Neural progenitor cell (in vitro differentiated cells): ENCODE results near the gene C21orf58. TPM values are rescaled to one million over a fixed set of nuclear protein-coding genes. Genes with fewer than 3 reads are reported as not detected.

Experiments
- DNase-seq: peaks from one replicate; pipeline ENCODE4 v3.0.0-alpha.2; 2016; ENCODE audit warnings: low spot score
- H2AFZ ChIP-seq: fragments of 200-600 bp; sonication (generic); replicated peaks from 2 replicates; pipeline ENCODE4 v1.6.1; 2016; ENCODE audit warnings: antibody characterized with exemption
- H3F3A ChIP-seq: fragments of 200-600 bp; sonication (generic); 2 replicates; pipeline ENCODE4 v1.6.1; 2016; ENCODE audit warnings: antibody characterized with exemption, low read depth
- H3K27ac ChIP-seq: fragments of 200-600 bp; sonication (generic); 2 replicates; pipeline ENCODE4 v1.5.1; 2016; ENCODE audit warnings: mild to moderate bottlenecking
- H3K27me3 ChIP-seq: fragments of 200-600 bp; sonication (generic); 2 replicates; pipeline ENCODE4 v1.6.1; 2016; ENCODE audit warnings: mild to moderate bottlenecking, moderate library complexity
- H3K36me3 ChIP-seq: fragments of 200-600 bp; sonication (generic); 2 replicates; pipeline ENCODE4 v1.5.1; 2016
- H3K4me1 ChIP-seq: fragments of 200-600 bp; sonication (generic); 2 replicates; pipeline ENCODE4 v1.6.1; 2016; ENCODE audit warnings: mixed run types
- H3K4me2 ChIP-seq: fragments of 200-600 bp; sonication (generic); 2 replicates; pipeline ENCODE4 v1.6.1; 2016
- H3K4me3 ChIP-seq: fragments of 200-600 bp; sonication (generic); 2 replicates; pipeline ENCODE4 v1.5.1; 2016
- H3K79me2 ChIP-seq: fragments of 200-600 bp; sonication (generic); 2 replicates; pipeline ENCODE4 v1.6.1; 2016; ENCODE audit warnings: low read depth
- H3K9ac ChIP-seq: fragments of 200-600 bp; sonication (generic); 2 replicates; pipeline ENCODE4 v1.6.1; 2016
- H3K9me3 ChIP-seq: fragments of 200-600 bp; sonication (generic); 2 replicates; pipeline ENCODE4 v1.5.1; 2016; ENCODE audit warnings: low read depth
- H4K20me1 ChIP-seq: fragments of 200-600 bp; sonication (generic); 2 replicates; pipeline ENCODE4 v1.6.1; 2016; ENCODE audit warnings: low read depth
- H3K27ac Mint-ChIP-seq: 3 replicates; pipeline ENCODE4 v1.8.0; 2021; ENCODE audit warnings: mixed read lengths
- H3K27me3 Mint-ChIP-seq: 2 replicates; pipeline ENCODE4 v1.8.0; 2022; ENCODE audit warnings: low read depth, mild to moderate bottlenecking, inconsistent platforms, moderate library complexity, mixed read lengths; ENCODE audit not compliant: insufficient read depth
- H3K36me3 Mint-ChIP-seq: 3 replicates; pipeline ENCODE4 v1.8.0; 2021; ENCODE audit warnings: mixed read lengths
- H3K4me1 Mint-ChIP-seq: 3 replicates; pipeline ENCODE4 v1.8.0; 2021; ENCODE audit warnings: mixed read lengths
- H3K4me3 Mint-ChIP-seq: 3 replicates; pipeline ENCODE4 v1.8.0; 2021; ENCODE audit warnings: mild to moderate bottlenecking, moderate library complexity, mixed read lengths
- H3K9me3 Mint-ChIP-seq: 3 replicates; pipeline ENCODE4 v1.8.0; 2020; ENCODE audit warnings: mixed read lengths
- EZH2 ChIP-seq: fragments of 200-600 bp; sonication (generic); IDR thresholded peaks from 2 replicates; pipeline ENCODE4 v1.6.1; 2017; ENCODE audit warnings: antibody characterized with exemption, mild to moderate bottlenecking, moderate library complexity
- EZH2phosphoT487 ChIP-seq: fragments of 200-600 bp; sonication (generic); IDR thresholded peaks from 2 replicates; pipeline ENCODE4 v1.6.1; 2017; ENCODE audit warnings: antibody characterized with exemption
- total RNA-seq: library from RNA; depleted of rRNA; stranded (reverse); fragments of >200 nt; gene quantifications from 2 replicates; pipeline ENCODE4 v1.2.3, GENCODE V29; 2015; ENCODE audit warnings: low replicate concordance
- TF ChIP-seq, protein P1 (sequence below): fragments of 200-600 bp; sonication (generic); IDR thresholded peaks from 2 replicates; pipeline ENCODE4 v1.5.1; 2017; ENCODE audit warnings: antibody characterized with exemption, mild to moderate bottlenecking

Gene C21orf58
- total RNA-seq, 1 donor from 2014 or later, result 26.2 TPM

DNA sequence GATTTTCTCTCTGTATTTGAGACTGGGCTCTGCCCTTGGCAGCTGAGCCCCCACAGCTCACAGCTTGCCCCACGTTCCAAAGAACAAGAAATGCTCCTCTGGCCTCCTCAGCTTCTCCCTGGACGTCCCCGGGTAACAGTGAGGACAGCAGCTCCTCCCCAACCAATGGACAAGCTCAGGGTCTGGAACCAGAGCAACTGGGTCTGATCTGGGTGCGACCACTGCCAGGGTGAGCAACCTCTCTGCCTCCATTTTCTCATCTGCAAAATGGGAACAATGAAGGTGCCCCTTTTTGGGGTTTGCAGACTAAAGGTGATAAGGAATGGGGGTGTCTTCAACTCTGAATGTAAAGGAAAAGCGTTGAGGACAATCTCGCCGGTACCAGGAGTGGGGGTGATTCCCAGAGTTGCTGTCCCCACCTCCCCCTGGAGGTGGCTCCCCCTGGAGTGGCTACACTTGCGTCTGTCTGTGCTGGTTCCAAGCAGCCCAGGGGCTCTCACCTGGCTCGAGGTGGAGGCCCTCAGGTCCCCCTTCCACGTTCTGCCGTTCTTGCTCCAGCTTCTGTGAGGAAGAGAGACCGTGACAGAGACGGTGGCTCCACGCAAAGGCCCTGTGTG is 6.9 kb downstream of the C21orf58 start:
- Histone ChIP-seq H3K4me2 (no peak overlapping the region), H3K9me3 (no peaks in the 10 kb centered on the region), H3K4me1 (peaks cover 22% of the 10 kb centered on the region), H3K27ac (no peak overlapping the region), H2AFZ (no peak overlapping the region), H3K79me2 (peaks cover 31% of the 10 kb centered on the region), H3K9ac (no peak overlapping the region), H3K4me3 (no peak overlapping the region), H4K20me1 (peaks cover 52% of the 10 kb centered on the region), H3K27me3 (no peaks in the 10 kb centered on the region), H3F3A (peaks cover 17% of the 10 kb centered on the region), H3K36me3 (no peaks in the 10 kb centered on the region)
- Mint-ChIP-seq H3K4me3 (no peak overlapping the region), H3K27me3 (no peaks in the 10 kb centered on the region), H3K9me3 (no peaks in the 10 kb centered on the region), H3K27ac (no peak overlapping the region), H3K36me3 (peaks cover 20% of the 10 kb centered on the region), H3K4me1 (peaks cover 22% of the 10 kb centered on the region)
- TF ChIP-seq EZH2 (no peak), EZH2phosphoT487 (no peak)
- TF ChIP-seq, protein P1, sequence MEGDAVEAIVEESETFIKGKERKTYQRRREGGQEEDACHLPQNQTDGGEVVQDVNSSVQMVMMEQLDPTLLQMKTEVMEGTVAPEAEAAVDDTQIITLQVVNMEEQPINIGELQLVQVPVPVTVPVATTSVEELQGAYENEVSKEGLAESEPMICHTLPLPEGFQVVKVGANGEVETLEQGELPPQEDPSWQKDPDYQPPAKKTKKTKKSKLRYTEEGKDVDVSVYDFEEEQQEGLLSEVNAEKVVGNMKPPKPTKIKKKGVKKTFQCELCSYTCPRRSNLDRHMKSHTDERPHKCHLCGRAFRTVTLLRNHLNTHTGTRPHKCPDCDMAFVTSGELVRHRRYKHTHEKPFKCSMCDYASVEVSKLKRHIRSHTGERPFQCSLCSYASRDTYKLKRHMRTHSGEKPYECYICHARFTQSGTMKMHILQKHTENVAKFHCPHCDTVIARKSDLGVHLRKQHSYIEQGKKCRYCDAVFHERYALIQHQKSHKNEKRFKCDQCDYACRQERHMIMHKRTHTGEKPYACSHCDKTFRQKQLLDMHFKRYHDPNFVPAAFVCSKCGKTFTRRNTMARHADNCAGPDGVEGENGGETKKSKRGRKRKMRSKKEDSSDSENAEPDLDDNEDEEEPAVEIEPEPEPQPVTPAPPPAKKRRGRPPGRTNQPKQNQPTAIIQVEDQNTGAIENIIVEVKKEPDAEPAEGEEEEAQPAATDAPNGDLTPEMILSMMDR, result no peak
- no peak for DNase-seq

DNA sequence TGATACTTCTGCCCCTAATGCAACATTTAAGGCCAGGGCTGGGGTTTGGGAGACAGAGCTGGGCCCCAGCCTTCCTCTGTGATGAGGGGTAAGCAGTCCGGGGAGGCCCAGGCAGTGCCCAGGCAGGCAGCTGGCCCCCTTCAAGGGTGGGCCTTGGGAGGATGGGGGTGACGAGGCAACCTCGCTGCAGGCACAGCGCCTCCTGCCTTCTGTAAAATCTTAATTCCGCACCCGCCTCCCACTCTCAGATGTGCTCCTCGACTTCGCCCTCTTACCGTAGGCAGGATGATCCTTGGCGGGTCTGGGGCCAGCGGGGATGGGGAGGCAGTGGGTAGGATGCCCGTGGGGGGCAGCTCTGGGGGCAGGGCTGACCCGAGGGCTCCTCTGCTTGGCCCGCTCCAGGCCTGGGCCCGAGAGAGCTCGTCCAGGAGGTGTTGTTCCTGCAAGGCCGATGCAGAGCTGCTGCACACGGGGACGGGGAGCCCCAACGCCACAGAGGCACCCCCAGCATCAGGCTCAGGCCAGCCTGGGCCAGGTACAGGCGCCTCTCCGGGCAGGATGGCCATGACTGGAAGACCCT is 9.1 kb downstream of the C21orf58 start:
- Histone ChIP-seq H2AFZ (no peak overlapping the region), H3F3A (peaks cover 10% of the 10 kb centered on the region), H3K27ac (no peak overlapping the region), H3K4me3 (no peak overlapping the region), H3K4me1 (peaks cover 8% of the 10 kb centered on the region), H3K36me3 (peaks cover 3% of the 10 kb centered on the region), H3K9ac (no peak overlapping the region), H3K79me2 (peaks cover 8% of the 10 kb centered on the region), H3K9me3 (no peaks in the 10 kb centered on the region), H3K27me3 (no peaks in the 10 kb centered on the region), H4K20me1 (peaks cover 29% of the 10 kb centered on the region), H3K4me2 (no peak overlapping the region)
- no peak overlapping the region for H3K4me3 Mint-ChIP-seq
- H3K9me3 Mint-ChIP-seq, result no peaks in the 10 kb centered on the region
- no peak for DNase-seq
- H3K36me3 Mint-ChIP-seq, result peaks cover 18% of the 10 kb centered on the region
- no peak overlapping the region for H3K27ac Mint-ChIP-seq
- peaks cover 8% of the 10 kb centered on the region for H3K4me1 Mint-ChIP-seq
- no peak for TF ChIP-seq EZH2phosphoT487
- TF ChIP-seq, protein P1, result no peak
- TF ChIP-seq EZH2, result no peak
- no peaks in the 10 kb centered on the region for H3K27me3 Mint-ChIP-seq

GRCh38 chr21:46312949-46313348 is 10.7 kb downstream of the C21orf58 start:
- Histone ChIP-seq H3K4me2 (no peak overlapping the region), H3K27me3 (no peaks in the 10 kb centered on the region), H3K4me1 (peaks cover 1% of the 10 kb centered on the region), H3K27ac (no peak overlapping the region), H2AFZ (no peak overlapping the region), H3K4me3 (no peak overlapping the region), H3F3A (no peaks in the 10 kb centered on the region), H4K20me1 (peaks cover 14% of the 10 kb centered on the region), H3K36me3 (peaks cover 3% of the 10 kb centered on the region), H3K79me2 (no peaks in the 10 kb centered on the region), H3K9ac (no peak overlapping the region), H3K9me3 (no peaks in the 10 kb centered on the region)
- no peaks in the 10 kb centered on the region for H3K4me1 Mint-ChIP-seq
- peaks cover 21% of the 10 kb centered on the region for H3K36me3 Mint-ChIP-seq
- H3K4me3 Mint-ChIP-seq, result no peak overlapping the region
- H3K9me3 Mint-ChIP-seq, result no peaks in the 10 kb centered on the region
- TF ChIP-seq EZH2 (no peak), EZH2phosphoT487 (no peak)
- TF ChIP-seq, protein P1, result no peak
- no peak for DNase-seq
- no peaks in the 10 kb centered on the region for H3K27me3 Mint-ChIP-seq
- no peak overlapping the region for H3K27ac Mint-ChIP-seq
